Measurements from ENCODE around the gene ELOVL6. TPM values are rescaled to one million over a fixed set of nuclear protein-coding genes. Genes with fewer than 3 reads are reported as not detected.
"Not testable (repeated sequence)": the region's sequence is repeated elsewhere in the genome, so short reads cannot be mapped to it uniquely, and the experiment has no call there.

ELOVL6 gene
- total RNA-seq, 1 donor from 2014 or later = 7.3 TPM

- H3K36me3 Mint-ChIP-seq (ENCODE audit: unreplicated experiment) = no peaks in the 10 kb centered on the region
- H3K27me3 Mint-ChIP-seq (ENCODE audit: unreplicated experiment) = no peaks in the 10 kb centered on the region
- H3K4me1 Mint-ChIP-seq (ENCODE audit: unreplicated experiment) = peaks cover 29% of the 10 kb centered on the region
- no peaks in the 10 kb centered on the region for H3K9me3 Mint-ChIP-seq (ENCODE audit: unreplicated experiment)
- peak overlapping the region; percentile 58 for H3K27ac Mint-ChIP-seq (ENCODE audit: unreplicated experiment)
- no peak for DNase-seq (ENCODE audit: extremely low spot score, unreplicated experiment)
- peak overlapping the region; percentile 27 for H3K4me3 Mint-ChIP-seq (ENCODE audit: unreplicated experiment)
- TF ChIP-seq CTCF (IDR thresholded peaks at IDR 0.05) = no peak
These were observed 155.6 kb downstream of the ELOVL6 start for GRCh38 chr4:110042545-110043517.

GRCh38 chr4:110041735-110042134 is 156.7 kb downstream of the ELOVL6 start:
- no peaks in the 10 kb centered on the region for H3K36me3 Mint-ChIP-seq (ENCODE audit: unreplicated experiment)
- no peak overlapping the region for H3K27ac Mint-ChIP-seq (ENCODE audit: unreplicated experiment)
- H3K4me3 Mint-ChIP-seq (ENCODE audit: unreplicated experiment) = no peak overlapping the region
- DNase-seq (ENCODE audit: extremely low spot score, unreplicated experiment) = no peak
- no peak for TF ChIP-seq CTCF (IDR thresholded peaks at IDR 0.05)
- peaks cover 29% of the 10 kb centered on the region for H3K4me1 Mint-ChIP-seq (ENCODE audit: unreplicated experiment)
- H3K27me3 Mint-ChIP-seq (ENCODE audit: unreplicated experiment) = peaks cover 2% of the 10 kb centered on the region
- no peaks in the 10 kb centered on the region for H3K9me3 Mint-ChIP-seq (ENCODE audit: unreplicated experiment)

GRCh38 chr4:110039164-110039563 is 159.3 kb downstream of the ELOVL6 start:
- H3K36me3 Mint-ChIP-seq (ENCODE audit: unreplicated experiment); H3K27me3 Mint-ChIP-seq (ENCODE audit: unreplicated experiment); H3K4me3 Mint-ChIP-seq (ENCODE audit: unreplicated experiment); DNase-seq (ENCODE audit: extremely low spot score, unreplicated experiment); H3K27ac Mint-ChIP-seq (ENCODE audit: unreplicated experiment); H3K9me3 Mint-ChIP-seq (ENCODE audit: unreplicated experiment): not testable (repeated sequence)
- peaks cover 24% of the 10 kb centered on the region for H3K4me1 Mint-ChIP-seq (ENCODE audit: unreplicated experiment)

- Mint-ChIP-seq H3K4me1 (ENCODE audit: unreplicated experiment) (peaks cover 9% of the 10 kb centered on the region), H3K36me3 (ENCODE audit: unreplicated experiment) (no peaks in the 10 kb centered on the region), H3K27ac (ENCODE audit: unreplicated experiment) (no peak overlapping the region), H3K4me3 (ENCODE audit: unreplicated experiment) (no peak overlapping the region), H3K9me3 (ENCODE audit: unreplicated experiment) (no peaks in the 10 kb centered on the region), H3K27me3 (ENCODE audit: unreplicated experiment) (peaks cover 7% of the 10 kb centered on the region)
- DNase-seq (ENCODE audit: extremely low spot score, unreplicated experiment) = no peak
- TF ChIP-seq CTCF (IDR thresholded peaks at IDR 0.05) = no peak
These were observed 164.4 kb downstream of the ELOVL6 start for GRCh38 chr4:110034026-110034393.

- DNase-seq (ENCODE audit: extremely low spot score, unreplicated experiment) = no peak
- peaks cover 9% of the 10 kb centered on the region for H3K4me1 Mint-ChIP-seq (ENCODE audit: unreplicated experiment)
- H3K27me3 Mint-ChIP-seq (ENCODE audit: unreplicated experiment) = peaks cover 7% of the 10 kb centered on the region
- no peaks in the 10 kb centered on the region for H3K9me3 Mint-ChIP-seq (ENCODE audit: unreplicated experiment)
- H3K27ac Mint-ChIP-seq (ENCODE audit: unreplicated experiment) = no peak overlapping the region
- no peak overlapping the region for H3K4me3 Mint-ChIP-seq (ENCODE audit: unreplicated experiment)
- H3K36me3 Mint-ChIP-seq (ENCODE audit: unreplicated experiment) = no peaks in the 10 kb centered on the region
- no peak for TF ChIP-seq CTCF (IDR thresholded peaks at IDR 0.05)
These were observed 164.9 kb downstream of the ELOVL6 start for GRCh38 chr4:110033355-110034025.
